GM19395 (cell line): ENCODE results near the gene CAPN14.
"Not testable (repeated sequence)": the region's sequence is repeated elsewhere in the genome, so short reads cannot be mapped to it uniquely, and the experiment has no call there.

ENCODE experiments used
- ATAC-seq: cut with Tn5 transposase; IDR thresholded peaks from one replicate; pipeline ENCODE4 v1.9.1; 2021; ENCODE audit warnings: mild to moderate bottlenecking, moderate library complexity; ENCODE audit not compliant: unreplicated experiment

CAPN14 gene

GRCh38 chr2:31199206-31199605 lies 18.1 kb downstream of the CAPN14 start:
- ATAC-seq = no peak

- no peak for ATAC-seq
Observed at GRCh38 chr2:31197669-31198068, 19.6 kb downstream of the CAPN14 start.

- ATAC-seq = no peak
Observed at GRCh38 chr2:31197166-31197565, 20.1 kb downstream of the CAPN14 start.

GRCh38 chr2:31196622-31197021 lies 20.7 kb downstream of the CAPN14 start:
- ATAC-seq = no peak

GRCh38 chr2:31193806-31194205 lies 23.5 kb downstream of the CAPN14 start:
- no peak for ATAC-seq

GRCh38 chr2:31192851-31193392 lies 24.4 kb downstream of the CAPN14 start:
- no peak for ATAC-seq

- ATAC-seq = no peak
Observed at GRCh38 chr2:31192396-31192795, 24.9 kb downstream of the CAPN14 start.

- no peak for ATAC-seq
Observed at GRCh38 chr2:31191931-31192330, 25.4 kb downstream of the CAPN14 start.

GRCh38 chr2:31190188-31190587 lies 27.1 kb downstream of the CAPN14 start:
- ATAC-seq = no peak

GRCh38 chr2:31189141-31189540 lies 28.2 kb downstream of the CAPN14 start:
- no peak for ATAC-seq

GRCh38 chr2:31188131-31188530 lies 29.2 kb downstream of the CAPN14 start:
- ATAC-seq = no peak

GRCh38 chr2:31187166-31187565 lies 30.1 kb downstream of the CAPN14 start:
- ATAC-seq = no peak

- ATAC-seq = not testable (repeated sequence)
Observed at GRCh38 chr2:31183973-31184372, 33.3 kb downstream of the CAPN14 start.

GRCh38 chr2:31176742-31177141 lies 40.6 kb downstream of the CAPN14 start:
- no peak for ATAC-seq

GRCh38 chr2:31171142-31171541 lies 46.2 kb downstream of the CAPN14 start:
- ATAC-seq = no peak

GRCh38 chr2:31170071-31170698 lies 47.1 kb downstream of the CAPN14 start:
- ATAC-seq = peak; percentile 88

GRCh38 chr2:31168291-31168690 lies 49.0 kb downstream of the CAPN14 start:
- no peak for ATAC-seq

- no peak for ATAC-seq
Observed at GRCh38 chr2:31166925-31167324, 50.4 kb downstream of the CAPN14 start.

GRCh38 chr2:31163011-31163539 lies 54.2 kb downstream of the CAPN14 start:
- ATAC-seq = no peak

GRCh38 chr2:31161637-31162036 lies 55.7 kb downstream of the CAPN14 start:
- no peak for ATAC-seq

GRCh38 chr2:31151501-31151900 lies 65.8 kb downstream of the CAPN14 start:
- ATAC-seq = no peak

GRCh38 chr2:31150120-31150670 lies 67.1 kb downstream of the CAPN14 start:
- no peak for ATAC-seq
